ENCODE data around the gene RLN3. TPM values are rescaled to one million over a fixed set of nuclear protein-coding genes. Genes with fewer than 3 reads are reported as not detected.

The RLN3 gene
- not detected for total RNA-seq

DNA sequence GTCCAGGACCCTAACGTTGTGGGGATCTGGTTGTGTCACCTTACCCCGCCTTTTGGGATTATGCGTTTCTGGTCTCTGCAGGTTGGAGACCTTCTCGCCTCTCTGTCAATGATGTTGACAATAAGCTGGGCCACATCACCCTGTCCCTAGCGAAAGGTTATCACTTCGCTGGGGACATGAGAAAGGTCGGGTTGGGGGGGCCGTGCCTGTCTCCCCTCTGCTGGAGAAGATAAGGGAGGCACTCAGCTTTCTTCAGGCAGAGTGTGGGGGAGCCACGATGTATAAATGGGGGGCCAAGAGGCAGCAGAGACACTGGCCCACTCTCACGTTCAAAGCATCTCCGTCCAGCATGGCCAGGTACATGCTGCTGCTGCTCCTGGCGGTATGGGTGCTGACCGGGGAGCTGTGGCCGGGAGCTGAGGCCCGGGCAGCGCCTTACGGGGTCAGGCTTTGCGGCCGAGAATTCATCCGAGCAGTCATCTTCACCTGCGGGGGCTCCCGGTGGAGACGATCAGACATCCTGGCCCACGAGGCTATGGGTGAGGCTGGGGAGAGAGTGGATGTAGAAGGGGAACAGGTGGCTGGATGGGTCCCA, at the start of gene RLN3:
Gene RLN3 (plus strand): TSS at position 293 of the 595 bp plus-strand sequence. CDS start 57 bp downstream, at position 350.
- peaks cover 6% of the 10 kb centered on the region for H3K4me1 Mint-ChIP-seq
- H3K27me3 Mint-ChIP-seq = no peaks in the 10 kb centered on the region
- ATAC-seq (replicated peaks) = no peak
- no peak within 1 kb of the TSS for H3K27ac Mint-ChIP-seq
- peaks cover 13% of the 10 kb centered on the region for H3K36me3 Mint-ChIP-seq (ENCODE audit: low read depth)
- no peak within 1 kb of the TSS for H3K4me3 Mint-ChIP-seq
- H3K9me3 Mint-ChIP-seq = no peaks in the 10 kb centered on the region

- peak; percentile 30 for ATAC-seq (replicated peaks)
- Mint-ChIP-seq H3K27ac (no peak overlapping the region), H3K36me3 (ENCODE audit: low read depth) (no peaks in the 10 kb centered on the region), H3K4me3 (no peak overlapping the region), H3K4me1 (peaks cover 7% of the 10 kb centered on the region), H3K9me3 (no peaks in the 10 kb centered on the region), H3K27me3 (no peaks in the 10 kb centered on the region)
These were observed 49.4 kb upstream of the RLN3 start for GRCh38 chr19:13978351-13979243.

DNA sequence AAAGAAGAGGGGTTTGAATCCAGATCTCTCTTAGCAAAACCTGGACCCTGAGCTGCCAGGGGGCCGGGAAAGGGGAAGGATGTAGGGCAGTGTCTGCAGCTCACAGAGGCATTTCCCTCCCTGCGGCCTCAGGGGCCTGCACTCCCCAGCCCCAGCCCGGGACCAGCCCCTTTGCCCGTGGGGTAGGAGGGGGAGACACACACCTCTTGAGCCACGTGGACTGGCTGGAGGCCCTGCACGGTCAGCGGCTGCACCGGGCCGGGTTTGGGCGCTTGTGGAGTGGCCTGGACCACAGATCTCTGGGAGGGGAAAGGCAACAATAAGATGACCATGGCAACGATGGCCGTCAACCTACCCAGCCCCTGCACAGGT, 48.7 kb upstream of the RLN3 start:
- Mint-ChIP-seq H3K27ac (no peak overlapping the region), H3K4me1 (peaks cover 2% of the 10 kb centered on the region), H3K36me3 (ENCODE audit: low read depth) (no peaks in the 10 kb centered on the region), H3K27me3 (no peaks in the 10 kb centered on the region), H3K4me3 (no peak overlapping the region), H3K9me3 (no peaks in the 10 kb centered on the region)
- ATAC-seq (replicated peaks) = no peak

DNA sequence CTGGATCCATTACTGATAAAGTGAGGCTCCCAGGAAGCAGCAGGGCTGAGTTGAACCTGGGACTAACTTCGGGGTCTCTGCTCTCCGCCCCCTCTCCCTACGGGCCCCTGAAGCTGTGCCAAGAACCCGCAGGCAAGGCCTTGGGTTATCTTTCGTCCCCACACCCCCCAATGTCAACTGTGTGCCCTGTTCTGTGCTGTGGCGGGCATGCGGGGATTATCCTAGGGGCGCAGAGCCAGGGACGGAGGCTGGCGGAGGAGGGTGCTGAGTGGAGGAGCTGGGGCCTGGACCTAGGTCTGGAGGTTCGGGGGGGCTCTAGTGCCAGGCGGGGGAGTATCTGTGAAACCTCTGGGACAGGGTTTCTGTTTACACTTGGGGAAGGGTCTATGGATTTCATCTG, 48.3 kb upstream of the RLN3 start:
- no peak overlapping the region for H3K4me3 Mint-ChIP-seq
- no peak overlapping the region for H3K27ac Mint-ChIP-seq
- H3K36me3 Mint-ChIP-seq (ENCODE audit: low read depth) = no peaks in the 10 kb centered on the region

DNA sequence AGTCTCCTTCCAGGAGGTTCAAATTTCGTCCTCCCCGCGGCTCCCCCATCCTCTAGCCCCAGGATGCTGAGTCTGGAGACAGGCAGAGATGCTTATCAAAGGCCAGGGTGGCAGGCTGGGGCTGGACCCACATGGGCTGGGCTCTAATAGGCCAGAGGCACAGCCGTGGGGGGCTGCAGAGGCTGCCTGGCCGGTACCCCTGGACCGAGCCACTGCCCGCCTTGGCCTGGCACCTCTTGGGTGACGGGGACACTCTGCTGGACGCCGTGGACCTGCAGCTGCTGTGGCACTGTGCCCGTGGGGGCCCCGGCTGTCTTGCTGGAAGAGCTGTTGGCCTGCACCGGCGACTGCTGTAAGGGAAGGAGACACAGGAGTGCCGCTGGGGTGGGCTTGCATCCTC, 47.6 kb upstream of the RLN3 start:
- Mint-ChIP-seq H3K27me3 (no peaks in the 10 kb centered on the region), H3K27ac (no peak overlapping the region), H3K4me3 (no peak overlapping the region), H3K4me1 (peaks cover 3% of the 10 kb centered on the region), H3K9me3 (no peaks in the 10 kb centered on the region), H3K36me3 (ENCODE audit: low read depth) (no peaks in the 10 kb centered on the region)
- ATAC-seq (replicated peaks) = no peak

More for the DNA sequence above, 48.3 kb upstream of the RLN3 start:
- ATAC-seq (replicated peaks) = no peak
- no peaks in the 10 kb centered on the region for H3K4me1 Mint-ChIP-seq
- no peaks in the 10 kb centered on the region for H3K27me3 Mint-ChIP-seq
- no peaks in the 10 kb centered on the region for H3K9me3 Mint-ChIP-seq

DNA sequence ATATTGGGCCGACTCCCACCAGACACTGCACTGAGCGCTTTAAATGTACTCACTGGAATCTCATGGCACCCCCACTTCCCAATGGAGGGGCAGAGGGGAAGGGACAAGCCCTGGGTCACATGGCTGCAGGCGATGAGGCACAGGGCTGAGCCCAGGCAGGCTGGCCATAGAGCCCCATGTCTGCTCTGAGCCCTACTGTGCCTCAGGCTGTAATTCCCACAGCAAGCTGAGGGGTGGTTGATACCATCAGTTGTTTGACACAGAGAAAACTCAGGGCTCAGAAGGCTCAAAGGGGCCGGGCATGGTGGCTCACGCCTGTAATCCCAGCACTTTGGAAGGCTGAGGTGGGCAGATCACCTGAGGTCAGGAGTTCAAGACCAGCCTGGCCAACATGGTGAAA, 46.9 kb upstream of the RLN3 start:
- no peaks in the 10 kb centered on the region for H3K36me3 Mint-ChIP-seq (ENCODE audit: low read depth)
- H3K4me1 Mint-ChIP-seq = peaks cover 7% of the 10 kb centered on the region
- no peak for ATAC-seq (replicated peaks)
- H3K27ac Mint-ChIP-seq = no peak overlapping the region
- H3K27me3 Mint-ChIP-seq = no peaks in the 10 kb centered on the region
- H3K4me3 Mint-ChIP-seq = no peak overlapping the region
- no peaks in the 10 kb centered on the region for H3K9me3 Mint-ChIP-seq

DNA sequence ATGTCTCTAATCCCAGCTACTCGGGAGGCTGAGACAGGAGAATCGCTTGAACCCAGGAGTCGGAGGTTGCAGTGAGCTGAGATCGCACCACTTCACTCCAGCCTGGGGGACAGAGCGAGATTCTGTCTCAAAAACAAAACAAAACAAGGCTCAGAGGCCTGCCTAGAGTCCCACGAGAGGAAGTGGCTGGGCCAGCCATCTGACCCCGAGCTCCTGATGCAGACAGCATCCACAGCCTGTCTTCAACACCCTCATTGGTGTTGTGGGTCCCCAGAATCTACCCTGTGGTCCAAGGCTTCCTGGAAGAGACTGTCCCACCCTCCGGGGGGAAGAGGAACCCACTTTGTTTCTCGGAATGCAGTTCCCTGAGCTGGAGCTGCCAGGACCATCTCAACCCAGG, 46.5 kb upstream of the RLN3 start:
- H3K4me1 Mint-ChIP-seq = peaks cover 7% of the 10 kb centered on the region
- no peak overlapping the region for H3K27ac Mint-ChIP-seq
- H3K27me3 Mint-ChIP-seq = no peaks in the 10 kb centered on the region
- no peak for ATAC-seq (replicated peaks)
- no peaks in the 10 kb centered on the region for H3K9me3 Mint-ChIP-seq
- no peaks in the 10 kb centered on the region for H3K36me3 Mint-ChIP-seq (ENCODE audit: low read depth)
- no peak overlapping the region for H3K4me3 Mint-ChIP-seq

GRCh38 chr19:13981988-13982501, 45.9 kb upstream of the RLN3 start:
- Mint-ChIP-seq H3K36me3 (ENCODE audit: low read depth) (no peaks in the 10 kb centered on the region), H3K9me3 (no peaks in the 10 kb centered on the region), H3K4me1 (peaks cover 7% of the 10 kb centered on the region), H3K27me3 (no peaks in the 10 kb centered on the region), H3K27ac (no peak overlapping the region), H3K4me3 (no peak overlapping the region)
- no peak for ATAC-seq (replicated peaks)

DNA sequence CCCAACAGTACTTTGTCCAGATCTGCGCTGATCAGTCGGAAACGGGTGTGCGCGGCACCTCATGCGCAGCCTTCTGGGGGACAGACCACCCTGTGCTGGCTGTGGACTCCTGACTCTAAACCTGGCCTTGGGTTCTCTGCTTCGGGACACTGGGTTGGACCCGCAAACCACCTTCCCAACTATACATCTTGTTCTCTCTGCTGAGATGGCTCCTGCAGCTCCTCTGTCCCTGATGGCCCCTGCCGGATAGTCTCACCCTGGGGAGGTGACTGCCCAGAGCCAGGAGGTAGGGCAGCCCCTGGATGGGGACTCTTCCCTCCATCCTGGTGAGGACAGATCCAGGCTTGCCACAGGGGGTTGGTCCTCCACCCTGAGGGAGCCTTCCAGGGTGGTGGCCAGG, 45.2 kb upstream of the RLN3 start:
- Mint-ChIP-seq H3K27ac (no peak overlapping the region), H3K27me3 (no peaks in the 10 kb centered on the region), H3K4me1 (peaks cover 7% of the 10 kb centered on the region), H3K4me3 (no peak overlapping the region), H3K36me3 (ENCODE audit: low read depth) (no peaks in the 10 kb centered on the region), H3K9me3 (no peaks in the 10 kb centered on the region)
- ATAC-seq (replicated peaks) = no peak

DNA sequence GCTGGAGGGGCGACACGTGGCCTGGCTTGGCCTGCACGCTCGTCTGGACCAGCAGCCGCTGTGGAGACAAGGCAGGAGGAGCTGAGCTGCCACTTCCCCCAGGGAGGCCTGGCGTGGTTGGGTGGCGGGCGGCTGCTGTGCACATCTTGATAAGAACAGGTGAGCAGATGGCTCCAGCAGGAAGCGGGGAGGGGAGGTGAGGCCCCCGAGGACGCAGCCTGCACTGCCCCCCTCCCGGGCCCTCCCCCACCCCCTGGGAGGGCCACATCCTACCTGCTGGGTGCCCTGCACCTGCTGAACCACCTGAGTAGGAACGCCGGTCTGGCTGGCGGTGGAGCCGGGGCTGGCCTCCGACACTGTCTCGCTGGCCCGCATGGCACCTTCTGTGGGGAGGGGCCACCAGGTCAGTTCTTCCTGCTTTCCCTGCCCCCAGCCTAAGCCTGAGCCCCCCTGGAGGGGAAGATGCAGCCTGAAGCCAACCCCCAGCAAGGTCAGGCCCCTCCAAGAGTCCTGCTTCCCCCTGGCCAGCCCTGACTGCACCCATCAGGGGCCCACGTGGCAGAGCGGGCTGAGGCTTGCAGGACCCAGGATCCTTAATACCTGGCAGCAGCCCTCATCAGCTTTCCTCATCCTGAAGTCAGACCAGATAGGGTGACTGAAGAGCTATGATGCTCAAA, 44.6 kb upstream of the RLN3 start:
- H3K9me3 Mint-ChIP-seq = no peaks in the 10 kb centered on the region
- H3K4me3 Mint-ChIP-seq = no peak overlapping the region
- H3K27ac Mint-ChIP-seq = no peak overlapping the region

GRCh38 chr19:13984186-13984585, 43.8 kb upstream of the RLN3 start:
- no peak overlapping the region for H3K4me3 Mint-ChIP-seq
- no peaks in the 10 kb centered on the region for H3K27me3 Mint-ChIP-seq
- peaks cover 8% of the 10 kb centered on the region for H3K4me1 Mint-ChIP-seq
- H3K36me3 Mint-ChIP-seq (ENCODE audit: low read depth) = no peaks in the 10 kb centered on the region
- H3K27ac Mint-ChIP-seq = peak overlapping the region; percentile 91
- no peaks in the 10 kb centered on the region for H3K9me3 Mint-ChIP-seq
- ATAC-seq (replicated peaks) = no peak

More for the DNA sequence above, 44.6 kb upstream of the RLN3 start:
- no peaks in the 10 kb centered on the region for H3K36me3 Mint-ChIP-seq (ENCODE audit: low read depth)
- no peak for ATAC-seq (replicated peaks)
- peaks cover 7% of the 10 kb centered on the region for H3K4me1 Mint-ChIP-seq
- no peaks in the 10 kb centered on the region for H3K27me3 Mint-ChIP-seq

DNA sequence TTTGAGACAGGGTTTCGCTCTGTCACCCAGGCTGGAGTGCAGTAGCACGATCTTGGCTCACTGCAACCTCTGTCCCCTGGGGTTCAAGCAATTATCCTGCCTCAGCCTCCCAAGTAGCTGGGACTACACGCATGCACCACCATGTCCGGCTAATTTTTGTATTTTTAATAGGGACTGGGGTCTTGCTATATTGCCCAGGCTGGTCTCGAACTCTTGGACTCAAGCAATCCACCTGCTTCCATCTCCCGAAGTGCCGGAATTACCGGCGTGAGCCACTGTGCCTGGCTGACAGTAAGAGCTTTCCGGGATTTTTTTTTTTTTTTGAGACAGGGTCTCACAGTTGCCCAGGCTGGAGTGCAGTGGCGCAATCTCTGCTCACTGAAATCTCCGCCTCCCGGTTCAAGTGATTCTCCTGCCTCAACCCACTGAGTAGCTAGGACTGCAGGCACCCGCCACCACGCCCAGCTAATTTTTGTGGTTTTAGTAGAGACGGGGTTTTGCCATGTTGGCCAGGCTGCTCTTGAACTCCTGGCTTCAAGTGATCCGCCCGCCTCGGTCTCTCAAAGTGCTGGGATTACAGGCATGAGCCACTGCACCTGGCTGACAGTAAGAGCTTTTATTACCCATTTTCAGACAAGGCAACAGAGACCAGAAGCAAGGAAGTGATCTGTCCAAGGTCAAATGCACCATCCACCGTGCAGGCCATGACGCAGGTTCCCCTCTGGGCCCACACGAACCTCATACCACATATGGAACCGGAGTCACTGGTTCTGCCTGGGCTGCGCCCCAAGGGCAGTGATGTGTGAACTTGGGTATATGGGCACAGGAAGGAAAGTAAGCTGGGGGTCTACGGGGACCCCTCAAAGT, 42.8 kb upstream of the RLN3 start:
- Mint-ChIP-seq H3K4me1 (peaks cover 17% of the 10 kb centered on the region), H3K27me3 (no peaks in the 10 kb centered on the region), H3K36me3 (ENCODE audit: low read depth) (peaks cover 8% of the 10 kb centered on the region), H3K4me3 (peak overlapping the region; percentile 82), H3K9me3 (no peaks in the 10 kb centered on the region), H3K27ac (peak overlapping the region; percentile 91)
- ATAC-seq (replicated peaks) = no peak

GRCh38 chr19:13985771-13986347, 42.1 kb upstream of the RLN3 start:
- peaks cover 17% of the 10 kb centered on the region for H3K4me1 Mint-ChIP-seq
- peak; percentile 4 for ATAC-seq (replicated peaks)
- peak overlapping the region; percentile 82 for H3K4me3 Mint-ChIP-seq
- H3K36me3 Mint-ChIP-seq (ENCODE audit: low read depth) = peaks cover 10% of the 10 kb centered on the region
- peak overlapping the region; percentile 97 for H3K27ac Mint-ChIP-seq
- H3K9me3 Mint-ChIP-seq = no peaks in the 10 kb centered on the region
- H3K27me3 Mint-ChIP-seq = no peaks in the 10 kb centered on the region
